NB4 (cell line): ENCODE data around the gene MRPL18.
"Not testable (repeated sequence)": the region's sequence is repeated elsewhere in the genome, so short reads cannot be mapped to it uniquely, and the experiment has no call there.

Experiments used
- DNase-seq: peaks from one replicate; pipeline ENCODE4 v3.0.0; 2010; ENCODE audit warnings: low read depth
- H3K4me3 ChIP-seq: one replicate; pipeline ENCODE4 v1.5.1; 2011; ENCODE audit warnings: mild to moderate bottlenecking, low read depth, low read length, moderate library complexity
- CTCF ChIP-seq: IDR thresholded peaks from one replicate; pipeline ENCODE4 v1.5.1; 2012; ENCODE audit warnings: low read depth, low read length
- MAX ChIP-seq: IDR thresholded peaks from 2 replicates; pipeline ENCODE4 v1.6.1; 2011; ENCODE audit warnings: low read depth, low read length
- MYC ChIP-seq: IDR thresholded peaks from 2 replicates; pipeline ENCODE4 v1.6.1; 2011; ENCODE audit warnings: low read depth, low read length
- POLR2A ChIP-seq: IDR thresholded peaks from 2 replicates; pipeline ENCODE4 v1.6.1; 2011; ENCODE audit warnings: mild to moderate bottlenecking; ENCODE audit not compliant: insufficient read length; ENCODE audit errors: extremely low read depth

The MRPL18 gene

GRCh38 chr6:159813781-159814180 is 23.5 kb downstream of the MRPL18 start:
- no peak overlapping the region for H3K4me3 ChIP-seq
- DNase-seq = no peak
- TF ChIP-seq CTCF (no peak), POLR2A (no peak), MYC (no peak), MAX (no peak)

GRCh38 chr6:159815410-159815809 is 25.1 kb downstream of the MRPL18 start:
- TF ChIP-seq POLR2A (no peak), MYC (no peak), CTCF (no peak), MAX (no peak)
- no peak overlapping the region for H3K4me3 ChIP-seq
- DNase-seq = no peak

GRCh38 chr6:159816775-159817174 is 26.5 kb downstream of the MRPL18 start:
- not testable (repeated sequence) for DNase-seq

GRCh38 chr6:159817951-159818739 is 27.9 kb downstream of the MRPL18 start:
- TF ChIP-seq POLR2A = no peak
- no peak for TF ChIP-seq MAX
- TF ChIP-seq MYC = no peak
- no peak for TF ChIP-seq CTCF
- no peak overlapping the region for H3K4me3 ChIP-seq
- no peak for DNase-seq

More at GRCh38 chr6:159816775-159817174, 26.5 kb downstream of the MRPL18 start:
- H3K4me3 ChIP-seq = not testable (repeated sequence)

- TF ChIP-seq CTCF = no peak
- no peak for TF ChIP-seq MAX
- no peak for TF ChIP-seq POLR2A
- TF ChIP-seq MYC = no peak
- no peak overlapping the region for H3K4me3 ChIP-seq
- DNase-seq = no peak
These were observed 28.8 kb downstream of the MRPL18 start for GRCh38 chr6:159819098-159819497.

GRCh38 chr6:159819932-159820640 is 29.8 kb downstream of the MRPL18 start:
- TF ChIP-seq CTCF (no peak), MYC (peak; percentile 79), MAX (peak; percentile 95), POLR2A (no peak)
- H3K4me3 ChIP-seq = peak overlapping the region; percentile 46
- DNase-seq = peak; percentile 95
